KOPT-K1 (cell line): ENCODE measurements around the gene SLCO2A1.

Experiments used
- H3K27ac ChIP-seq: fragments of 200-600 bp; sonication (generic); 2 replicates; pipeline ENCODE4 v1.5.1; 2016; ENCODE audit warnings: antibody characterized with exemption, mild to moderate bottlenecking, low read depth, low read length; ENCODE audit not compliant: poor library complexity, severe bottlenecking
- H3K36me3 ChIP-seq: fragments of 200-600 bp; sonication (generic); 2 replicates; pipeline ENCODE4 v1.5.1; 2017; ENCODE audit warnings: antibody characterized with exemption, mild to moderate bottlenecking, low read length, moderate library complexity; ENCODE audit not compliant: insufficient read depth
- H3K9me3 ChIP-seq: fragments of 200-600 bp; sonication (generic); 2 replicates; pipeline ENCODE4 v1.5.1; 2017; ENCODE audit warnings: antibody characterized with exemption, low read length, mild to moderate bottlenecking; ENCODE audit not compliant: insufficient read depth, poor library complexity, severe bottlenecking

Gene SLCO2A1

GRCh38 chr3:133972156-133972555, 57.6 kb downstream of the SLCO2A1 start:
- Histone ChIP-seq H3K9me3 (peaks cover 12% of the 10 kb centered on the region), H3K27ac (no peak overlapping the region), H3K36me3 (no peaks in the 10 kb centered on the region)

- no peak overlapping the region for H3K27ac ChIP-seq
- peaks cover 12% of the 10 kb centered on the region for H3K9me3 ChIP-seq
- no peaks in the 10 kb centered on the region for H3K36me3 ChIP-seq
Observed at GRCh38 chr3:133970916-133971315, 58.8 kb downstream of the SLCO2A1 start.

GRCh38 chr3:133970339-133970738, 59.4 kb downstream of the SLCO2A1 start:
- peaks cover 12% of the 10 kb centered on the region for H3K9me3 ChIP-seq
- H3K27ac ChIP-seq, result no peak overlapping the region
- no peaks in the 10 kb centered on the region for H3K36me3 ChIP-seq

- no peak overlapping the region for H3K27ac ChIP-seq
- H3K9me3 ChIP-seq, result peaks cover 12% of the 10 kb centered on the region
- no peaks in the 10 kb centered on the region for H3K36me3 ChIP-seq
Observed at GRCh38 chr3:133967992-133968892, 61.5 kb downstream of the SLCO2A1 start.

GRCh38 chr3:133966954-133967353, 62.8 kb downstream of the SLCO2A1 start:
- no peak overlapping the region for H3K27ac ChIP-seq
- H3K36me3 ChIP-seq, result no peaks in the 10 kb centered on the region
- H3K9me3 ChIP-seq, result peaks cover 5% of the 10 kb centered on the region

- H3K27ac ChIP-seq, result no peak overlapping the region
- no peaks in the 10 kb centered on the region for H3K9me3 ChIP-seq
- H3K36me3 ChIP-seq, result no peaks in the 10 kb centered on the region
Observed at GRCh38 chr3:133965906-133966305, 63.8 kb downstream of the SLCO2A1 start.

- no peak overlapping the region for H3K27ac ChIP-seq
- no peaks in the 10 kb centered on the region for H3K9me3 ChIP-seq
- H3K36me3 ChIP-seq, result no peaks in the 10 kb centered on the region
Observed at GRCh38 chr3:133965013-133965570, 64.6 kb downstream of the SLCO2A1 start.

GRCh38 chr3:133964547-133964946, 65.2 kb downstream of the SLCO2A1 start:
- no peaks in the 10 kb centered on the region for H3K9me3 ChIP-seq
- no peak overlapping the region for H3K27ac ChIP-seq
- no peaks in the 10 kb centered on the region for H3K36me3 ChIP-seq

- H3K27ac ChIP-seq, result no peak overlapping the region
- H3K9me3 ChIP-seq, result no peaks in the 10 kb centered on the region
- H3K36me3 ChIP-seq, result no peaks in the 10 kb centered on the region
Observed at GRCh38 chr3:133963657-133964396, 65.9 kb downstream of the SLCO2A1 start.

- H3K27ac ChIP-seq, result no peak overlapping the region
- H3K9me3 ChIP-seq, result no peaks in the 10 kb centered on the region
- H3K36me3 ChIP-seq, result no peaks in the 10 kb centered on the region
Observed at GRCh38 chr3:133962849-133963248, 66.9 kb downstream of the SLCO2A1 start.

GRCh38 chr3:133958071-133958805, 71.5 kb downstream of the SLCO2A1 start:
- H3K36me3 ChIP-seq, result no peaks in the 10 kb centered on the region
- no peak overlapping the region for H3K27ac ChIP-seq
- no peaks in the 10 kb centered on the region for H3K9me3 ChIP-seq

- Histone ChIP-seq H3K36me3 (no peaks in the 10 kb centered on the region), H3K9me3 (peaks cover 5% of the 10 kb centered on the region), H3K27ac (no peak overlapping the region)
Observed at GRCh38 chr3:133956982-133957381, 72.7 kb downstream of the SLCO2A1 start.

- no peak overlapping the region for H3K27ac ChIP-seq
- peaks cover 9% of the 10 kb centered on the region for H3K9me3 ChIP-seq
Observed at GRCh38 chr3:133956353-133956752, 73.4 kb downstream of the SLCO2A1 start.

GRCh38 chr3:133955892-133956291, 73.8 kb downstream of the SLCO2A1 start:
- Histone ChIP-seq H3K9me3 (peaks cover 9% of the 10 kb centered on the region), H3K36me3 (no peaks in the 10 kb centered on the region), H3K27ac (no peak overlapping the region)

More at GRCh38 chr3:133956353-133956752, 73.4 kb downstream of the SLCO2A1 start:
- H3K36me3 ChIP-seq, result no peaks in the 10 kb centered on the region
